ENCODE data around the gene PDZRN4.

GRCh38 chr12:41234692-41235091 is 46.6 kb downstream of the PDZRN4 start:
- TF ChIP-seq RFX5 (IDR thresholded peaks at IDR 0.05; ENCODE audit: low read depth, low read length) = no peak
- TF ChIP-seq CTCF (conservative IDR thresholded peaks at IDR 0.05; ENCODE audit: low read depth, low read length) = no peak
- TF ChIP-seq MAFK (IDR thresholded peaks at IDR 0.05; ENCODE audit: low read depth, low read length) = no peak

All from IMR-90 (cell line).